B cell (primary cell): ENCODE results near the gene PAPSS2.

Experiments
- EZH2 ChIP-seq: IDR thresholded peaks from 2 replicates; pipeline ENCODE4 v1.6.1; 2012; ENCODE audit warnings: borderline replicate concordance, low read depth, mild to moderate bottlenecking, moderate library complexity, low read length; ENCODE audit not compliant: insufficient read depth, poor library complexity, severe bottlenecking
- TF ChIP-seq, protein P1 (sequence below): fragments of 200-600 bp; IDR thresholded peaks from one replicate; pipeline ENCODE4 v1.8.0; 2022; ENCODE audit warnings: antibody characterized with exemption, mild to moderate bottlenecking

DNA sequence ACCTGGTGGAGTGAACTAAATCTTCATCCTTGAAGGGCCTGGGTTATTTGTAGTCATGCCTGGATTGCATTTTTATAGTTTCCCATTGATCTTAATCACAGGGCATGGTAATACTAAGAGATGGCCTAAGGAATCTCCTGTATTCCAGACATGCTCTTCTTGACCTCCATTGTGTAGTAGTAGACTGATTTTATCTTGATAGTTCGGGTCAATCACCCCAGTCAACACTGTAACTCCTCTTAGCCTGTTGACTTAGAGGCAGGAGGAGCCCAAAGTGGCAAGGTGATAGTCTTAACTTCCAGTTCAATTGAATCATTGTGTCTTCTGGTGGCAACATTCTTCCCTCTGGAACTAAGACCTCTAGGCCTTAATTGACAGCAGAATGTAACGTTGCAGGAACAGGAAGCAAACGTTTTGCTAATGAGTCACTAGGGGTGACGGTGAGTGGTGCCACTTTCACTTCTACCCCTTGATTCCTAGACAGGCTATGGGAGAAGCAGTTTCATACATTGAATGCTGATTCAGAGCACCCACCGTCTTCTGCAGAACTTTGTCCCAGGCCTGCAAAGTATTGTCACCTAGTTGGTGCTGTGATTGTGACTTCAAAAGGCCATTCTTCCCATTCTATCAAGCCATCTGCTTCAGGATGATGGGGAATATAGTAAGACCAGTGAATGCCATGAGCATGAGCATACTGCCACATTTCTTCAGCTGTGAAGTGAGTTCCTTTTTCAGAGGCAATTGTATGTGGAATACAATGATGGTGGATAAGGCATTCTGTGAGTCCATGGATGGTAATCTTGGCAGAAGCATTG, 24.0 kb upstream of the PAPSS2 start:
- TF ChIP-seq, protein P1, sequence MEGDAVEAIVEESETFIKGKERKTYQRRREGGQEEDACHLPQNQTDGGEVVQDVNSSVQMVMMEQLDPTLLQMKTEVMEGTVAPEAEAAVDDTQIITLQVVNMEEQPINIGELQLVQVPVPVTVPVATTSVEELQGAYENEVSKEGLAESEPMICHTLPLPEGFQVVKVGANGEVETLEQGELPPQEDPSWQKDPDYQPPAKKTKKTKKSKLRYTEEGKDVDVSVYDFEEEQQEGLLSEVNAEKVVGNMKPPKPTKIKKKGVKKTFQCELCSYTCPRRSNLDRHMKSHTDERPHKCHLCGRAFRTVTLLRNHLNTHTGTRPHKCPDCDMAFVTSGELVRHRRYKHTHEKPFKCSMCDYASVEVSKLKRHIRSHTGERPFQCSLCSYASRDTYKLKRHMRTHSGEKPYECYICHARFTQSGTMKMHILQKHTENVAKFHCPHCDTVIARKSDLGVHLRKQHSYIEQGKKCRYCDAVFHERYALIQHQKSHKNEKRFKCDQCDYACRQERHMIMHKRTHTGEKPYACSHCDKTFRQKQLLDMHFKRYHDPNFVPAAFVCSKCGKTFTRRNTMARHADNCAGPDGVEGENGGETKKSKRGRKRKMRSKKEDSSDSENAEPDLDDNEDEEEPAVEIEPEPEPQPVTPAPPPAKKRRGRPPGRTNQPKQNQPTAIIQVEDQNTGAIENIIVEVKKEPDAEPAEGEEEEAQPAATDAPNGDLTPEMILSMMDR = no peak
- TF ChIP-seq EZH2 = no peak
